ENCODE measurements around the gene TACC3.

The TACC3 gene

GRCh38 chr4:1721003-1721665, at the start of gene TACC3, which contains the start of gene TMEM129:
TACC3 (plus strand) TSS chr4:1721521; CDS start chr4:1723422, 1,901 bp downstream.
TMEM129 (minus strand) TSS chr4:1721323; CDS start chr4:1720837, 486 bp downstream.
- TF ChIP-seq CTCF (IDR thresholded peaks at IDR 0.05; ENCODE audit: low read length, missing control alignments): no peak
- DNase-seq (ENCODE audit: low read depth): peak; percentile 92
- H3K4me3 ChIP-seq (replicated peaks; ENCODE audit: low read depth, low read length): peak within 1 kb of the TSS; percentile 67

GRCh38 chr4:1673671-1674070, 47.6 kb upstream of the TACC3 start:
- H3K4me3 ChIP-seq (replicated peaks; ENCODE audit: low read depth, low read length): no peak overlapping the region
- DNase-seq (ENCODE audit: low read depth): no peak
- no peak for TF ChIP-seq CTCF (IDR thresholded peaks at IDR 0.05; ENCODE audit: low read length, missing control alignments)

GRCh38 chr4:1674682-1675081, 46.6 kb upstream of the TACC3 start:
- H3K4me3 ChIP-seq (replicated peaks; ENCODE audit: low read depth, low read length): no peak overlapping the region
- peak; percentile 11 for DNase-seq (ENCODE audit: low read depth)
- TF ChIP-seq CTCF (IDR thresholded peaks at IDR 0.05; ENCODE audit: low read length, missing control alignments): no peak

- no peak for DNase-seq (ENCODE audit: low read depth)
- H3K4me3 ChIP-seq (replicated peaks; ENCODE audit: low read depth, low read length): no peak overlapping the region
- TF ChIP-seq CTCF (IDR thresholded peaks at IDR 0.05; ENCODE audit: low read length, missing control alignments): no peak
Measured at GRCh38 chr4:1675136-1675801, 46.1 kb upstream of the TACC3 start.

- DNase-seq (ENCODE audit: low read depth): no peak
- no peak for TF ChIP-seq CTCF (IDR thresholded peaks at IDR 0.05; ENCODE audit: low read length, missing control alignments)
- H3K4me3 ChIP-seq (replicated peaks; ENCODE audit: low read depth, low read length): no peak overlapping the region
Measured at GRCh38 chr4:1675802-1676137, 45.6 kb upstream of the TACC3 start.

GRCh38 chr4:1676605-1677525, 44.5 kb upstream of the TACC3 start:
- no peak for DNase-seq (ENCODE audit: low read depth)
- no peak for TF ChIP-seq CTCF (IDR thresholded peaks at IDR 0.05; ENCODE audit: low read length, missing control alignments)

More at GRCh38 chr4:1676605-1677525, 44.5 kb upstream of the TACC3 start:
- no peak overlapping the region for H3K4me3 ChIP-seq (replicated peaks; ENCODE audit: low read depth, low read length)
